Neural cell (in vitro differentiated cells): ENCODE results near the gene VN1R4. TPM values are rescaled to one million over a fixed set of nuclear protein-coding genes. Genes with fewer than 3 reads are reported as not detected.

ENCODE experiments used
- H2AFZ ChIP-seq: fragments of 200-600, 300-800 bp; sonication (generic), shearing (Covaris generic); 2 replicates; pipeline ENCODE4 v1.6.0; 2014; ENCODE audit warnings: low read depth, mild to moderate bottlenecking, antibody characterized with exemption, low read length, moderate library complexity
- H3F3A ChIP-seq: fragments of 200-600 bp; shearing (Covaris generic); 2 replicates; pipeline ENCODE4 v1.6.1; 2016; ENCODE audit warnings: mild to moderate bottlenecking, moderate library complexity, mixed read lengths, antibody characterized with exemption, low read length; ENCODE audit not compliant: insufficient read depth, poor library complexity, severe bottlenecking
- H3K27ac ChIP-seq: fragments of 200-600, 300-800 bp; sonication (generic), shearing (Covaris generic); 2 replicates; pipeline ENCODE4 v1.5.1; 2014; ENCODE audit warnings: mild to moderate bottlenecking, low read length, moderate library complexity
- H3K27me3 ChIP-seq: fragments of 300-800, 200-600 bp; sonication (generic), shearing (Covaris generic); 2 replicates; pipeline ENCODE4 v1.6.0; 2014; ENCODE audit warnings: mild to moderate bottlenecking, low read depth, low read length, moderate library complexity; ENCODE audit not compliant: insufficient read depth
- H3K36me3 ChIP-seq: fragments of 300-800, 200-600 bp; sonication (generic), shearing (Covaris generic); 2 replicates; pipeline ENCODE4 v1.5.1; 2014; ENCODE audit warnings: mild to moderate bottlenecking, antibody characterized with exemption, low read length, moderate library complexity; ENCODE audit not compliant: insufficient read depth
- H3K4me2 ChIP-seq: fragments of 300-800, 200-600 bp; sonication (generic), shearing (Covaris generic); 2 replicates; pipeline ENCODE4 v1.6.0; 2014; ENCODE audit warnings: mild to moderate bottlenecking, low read length
- H3K4me3 ChIP-seq: fragments of 300-800, 200-600 bp; sonication (generic), shearing (Covaris generic); 2 replicates; pipeline ENCODE4 v1.5.1; 2014; ENCODE audit warnings: mild to moderate bottlenecking, low read length, moderate library complexity
- H3K79me2 ChIP-seq: fragments of 200-600 bp; shearing (Covaris generic); replicated peaks from 2 replicates; pipeline ENCODE4 v1.6.0; 2014; ENCODE audit warnings: mild to moderate bottlenecking, low read length, moderate library complexity; ENCODE audit not compliant: insufficient read depth
- H3K9ac ChIP-seq: fragments of 300-800, 200-600 bp; sonication (generic), shearing (Covaris generic); 2 replicates; pipeline ENCODE4 v1.6.1; 2016; ENCODE audit warnings: mild to moderate bottlenecking, low read length, mixed read lengths
- H3K9me2 ChIP-seq: fragments of 200-600 bp; shearing (Covaris generic); 2 replicates; pipeline ENCODE4 v1.6.1; 2016; ENCODE audit warnings: mild to moderate bottlenecking, low read length, mixed read lengths; ENCODE audit not compliant: insufficient read depth
- H3K9me3 ChIP-seq: fragments of 200-600, 300-800 bp; sonication (generic), shearing (Covaris generic); 2 replicates; pipeline ENCODE4 v1.6.1; 2016; ENCODE audit warnings: mild to moderate bottlenecking, mixed run types, low read length, moderate library complexity, mixed read lengths
- H4K20me1 ChIP-seq: fragments of 200-600 bp; shearing (Covaris generic); 2 replicates; pipeline ENCODE4 v1.6.1; 2016; ENCODE audit warnings: mild to moderate bottlenecking, mixed run types; ENCODE audit not compliant: insufficient read depth
- EP300 ChIP-seq: fragments of 450-650 bp; conservative IDR thresholded peaks from 2 replicates; pipeline ENCODE4 v1.6.1; 2014; ENCODE audit warnings: antibody characterized with exemption, mild to moderate bottlenecking, moderate library complexity; ENCODE audit not compliant: poor library complexity, severe bottlenecking
- EZH2 ChIP-seq: fragments of 200-600, 300-800 bp; shearing (Covaris generic), sonication (generic); IDR thresholded peaks from 2 replicates; pipeline ENCODE4 v1.6.1; 2014; ENCODE audit warnings: antibody characterized with exemption, low read length, borderline replicate concordance, mild to moderate bottlenecking; ENCODE audit not compliant: insufficient read depth, poor library complexity, severe bottlenecking
- MXI1 ChIP-seq: fragments of 450-650 bp; conservative IDR thresholded peaks from 2 replicates; pipeline ENCODE4 v1.6.1; 2014; ENCODE audit warnings: antibody characterized with exemption, mild to moderate bottlenecking; ENCODE audit not compliant: poor library complexity, severe bottlenecking
- POLR2AphosphoS5 ChIP-seq: IDR thresholded peaks from 2 replicates; pipeline ENCODE4 v1.6.1; 2012
- RAD21 ChIP-seq: fragments of 450-650 bp; conservative IDR thresholded peaks from 2 replicates; pipeline ENCODE4 v1.6.1; 2014; ENCODE audit warnings: antibody characterized with exemption, mild to moderate bottlenecking, moderate library complexity
- SMC3 ChIP-seq: fragments of 450-650 bp; conservative IDR thresholded peaks from 2 replicates; pipeline ENCODE4 v1.6.1; 2014; ENCODE audit warnings: antibody characterized with exemption, mild to moderate bottlenecking, moderate library complexity; ENCODE audit not compliant: poor library complexity
- TAF1 ChIP-seq: IDR thresholded peaks from 2 replicates; pipeline ENCODE4 v1.6.1; 2012; ENCODE audit warnings: low read depth
- polyA plus RNA-seq: library from polyadenylated mRNA; depleted of rRNA; stranded (reverse); fragments of >200 nt; gene quantifications from 2 replicates; pipeline ENCODE4 v1.2.3, GENCODE V29; 2014
- TF ChIP-seq, protein P1 (sequence below): fragments of 450-650 bp; IDR thresholded peaks from 2 replicates; pipeline ENCODE4 v1.5.1; 2014; ENCODE audit warnings: antibody characterized with exemption, mild to moderate bottlenecking, moderate library complexity; ENCODE audit not compliant: poor library complexity, severe bottlenecking
- TF ChIP-seq, protein P2 (sequence below): IDR thresholded peaks from 2 replicates; pipeline ENCODE4 v1.6.1; 2012; ENCODE audit warnings: borderline replicate concordance

Gene VN1R4
- polyA plus RNA-seq, 1 donor from 2014 or later, result not detected

DNA sequence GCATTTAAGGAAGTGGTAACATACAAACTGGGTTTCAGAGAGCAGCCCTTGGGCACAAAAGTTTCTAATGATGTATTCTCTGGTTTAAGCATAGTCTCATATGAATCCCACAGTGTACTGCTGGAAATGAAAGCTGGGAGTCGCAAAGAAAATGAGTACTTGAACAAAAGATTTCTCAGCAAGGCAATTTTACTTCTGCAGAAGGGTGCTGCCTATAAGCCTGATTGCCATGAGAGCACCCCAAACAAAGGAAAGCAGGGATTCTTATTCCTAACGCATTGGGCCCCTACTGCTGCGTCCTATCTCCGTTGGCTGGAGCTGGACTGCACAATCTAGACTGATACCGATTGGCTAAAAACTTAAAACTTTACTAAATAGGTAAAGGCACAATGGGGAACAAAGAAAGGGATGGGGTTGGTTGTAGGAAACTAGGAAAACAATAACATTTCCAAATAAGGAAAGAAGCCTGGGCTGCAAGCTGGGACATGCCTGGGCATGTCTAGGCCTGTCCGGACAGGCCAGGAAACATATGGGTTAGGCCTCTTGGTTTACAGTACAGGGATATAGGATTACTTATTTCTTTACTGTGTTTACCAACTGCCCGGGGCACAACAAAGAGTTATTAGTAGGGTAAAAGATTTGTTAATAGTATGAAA, 27.4 kb upstream of the VN1R4 start:
- Histone ChIP-seq H3K9me2 (no peaks in the 10 kb centered on the region), H4K20me1 (no peaks in the 10 kb centered on the region), H3K9ac (no peak overlapping the region), H3F3A (no peaks in the 10 kb centered on the region), H3K9me3 (no peaks in the 10 kb centered on the region), H3K79me2 (no peaks in the 10 kb centered on the region), H3K4me3 (no peak overlapping the region), H3K27me3 (no peaks in the 10 kb centered on the region), H3K27ac (peak overlapping the region; percentile 26), H3K36me3 (no peaks in the 10 kb centered on the region), H2AFZ (no peak overlapping the region), H3K4me2 (no peak overlapping the region)
- no peak for TF ChIP-seq POLR2AphosphoS5

DNA sequence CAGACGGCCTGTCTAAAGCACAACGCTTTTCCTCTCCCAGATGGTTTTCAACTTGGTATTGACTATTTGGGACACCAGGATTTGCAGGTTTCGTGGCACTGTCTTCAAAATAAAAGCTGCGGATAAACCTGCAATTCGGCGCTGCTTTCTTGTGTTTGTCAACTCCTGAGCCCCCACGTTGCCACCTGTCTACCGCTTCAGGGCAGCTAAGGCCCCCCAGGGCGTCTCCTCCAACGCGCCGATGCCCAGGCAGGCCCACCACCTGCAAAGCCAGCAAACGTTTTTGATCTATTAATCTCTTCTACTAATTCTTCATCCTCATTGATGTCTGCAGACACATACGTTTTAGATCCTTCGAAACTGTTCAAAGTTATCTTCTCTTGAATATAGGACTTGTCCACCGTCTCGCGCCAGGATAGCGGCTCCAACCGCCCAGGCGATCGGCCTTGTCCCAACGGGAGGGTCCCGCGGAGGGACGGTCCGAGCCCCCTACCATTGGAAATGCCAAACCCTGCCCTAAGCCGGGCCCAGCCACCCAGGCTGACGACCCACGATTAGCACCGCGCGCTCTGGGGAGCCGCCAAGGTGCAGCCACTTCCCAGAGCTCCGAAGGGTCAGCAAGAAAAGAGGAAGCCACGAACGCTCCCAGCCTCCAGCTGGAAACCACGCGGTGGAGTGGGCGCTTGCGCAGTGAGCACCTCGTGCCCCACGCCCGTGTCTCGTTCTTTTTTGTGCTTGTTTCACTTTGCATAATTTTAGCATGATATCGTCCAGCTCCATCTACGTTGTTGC, 23.4 kb upstream of the VN1R4 start:
- Histone ChIP-seq H3K9me3 (no peaks in the 10 kb centered on the region), H3K27me3 (no peaks in the 10 kb centered on the region), H3K9me2 (no peaks in the 10 kb centered on the region)

More for the DNA sequence above, 23.4 kb upstream of the VN1R4 start:
- Histone ChIP-seq H3K79me2 (no peaks in the 10 kb centered on the region), H4K20me1 (no peaks in the 10 kb centered on the region), H3K27ac (no peak overlapping the region), H3K36me3 (no peaks in the 10 kb centered on the region), H3K9ac (no peak overlapping the region), H3K4me2 (no peak overlapping the region), H3F3A (no peaks in the 10 kb centered on the region), H2AFZ (no peak overlapping the region), H3K4me3 (no peak overlapping the region)
- TF ChIP-seq, protein P1, sequence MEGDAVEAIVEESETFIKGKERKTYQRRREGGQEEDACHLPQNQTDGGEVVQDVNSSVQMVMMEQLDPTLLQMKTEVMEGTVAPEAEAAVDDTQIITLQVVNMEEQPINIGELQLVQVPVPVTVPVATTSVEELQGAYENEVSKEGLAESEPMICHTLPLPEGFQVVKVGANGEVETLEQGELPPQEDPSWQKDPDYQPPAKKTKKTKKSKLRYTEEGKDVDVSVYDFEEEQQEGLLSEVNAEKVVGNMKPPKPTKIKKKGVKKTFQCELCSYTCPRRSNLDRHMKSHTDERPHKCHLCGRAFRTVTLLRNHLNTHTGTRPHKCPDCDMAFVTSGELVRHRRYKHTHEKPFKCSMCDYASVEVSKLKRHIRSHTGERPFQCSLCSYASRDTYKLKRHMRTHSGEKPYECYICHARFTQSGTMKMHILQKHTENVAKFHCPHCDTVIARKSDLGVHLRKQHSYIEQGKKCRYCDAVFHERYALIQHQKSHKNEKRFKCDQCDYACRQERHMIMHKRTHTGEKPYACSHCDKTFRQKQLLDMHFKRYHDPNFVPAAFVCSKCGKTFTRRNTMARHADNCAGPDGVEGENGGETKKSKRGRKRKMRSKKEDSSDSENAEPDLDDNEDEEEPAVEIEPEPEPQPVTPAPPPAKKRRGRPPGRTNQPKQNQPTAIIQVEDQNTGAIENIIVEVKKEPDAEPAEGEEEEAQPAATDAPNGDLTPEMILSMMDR, result no peak
- TF ChIP-seq, protein P2, sequence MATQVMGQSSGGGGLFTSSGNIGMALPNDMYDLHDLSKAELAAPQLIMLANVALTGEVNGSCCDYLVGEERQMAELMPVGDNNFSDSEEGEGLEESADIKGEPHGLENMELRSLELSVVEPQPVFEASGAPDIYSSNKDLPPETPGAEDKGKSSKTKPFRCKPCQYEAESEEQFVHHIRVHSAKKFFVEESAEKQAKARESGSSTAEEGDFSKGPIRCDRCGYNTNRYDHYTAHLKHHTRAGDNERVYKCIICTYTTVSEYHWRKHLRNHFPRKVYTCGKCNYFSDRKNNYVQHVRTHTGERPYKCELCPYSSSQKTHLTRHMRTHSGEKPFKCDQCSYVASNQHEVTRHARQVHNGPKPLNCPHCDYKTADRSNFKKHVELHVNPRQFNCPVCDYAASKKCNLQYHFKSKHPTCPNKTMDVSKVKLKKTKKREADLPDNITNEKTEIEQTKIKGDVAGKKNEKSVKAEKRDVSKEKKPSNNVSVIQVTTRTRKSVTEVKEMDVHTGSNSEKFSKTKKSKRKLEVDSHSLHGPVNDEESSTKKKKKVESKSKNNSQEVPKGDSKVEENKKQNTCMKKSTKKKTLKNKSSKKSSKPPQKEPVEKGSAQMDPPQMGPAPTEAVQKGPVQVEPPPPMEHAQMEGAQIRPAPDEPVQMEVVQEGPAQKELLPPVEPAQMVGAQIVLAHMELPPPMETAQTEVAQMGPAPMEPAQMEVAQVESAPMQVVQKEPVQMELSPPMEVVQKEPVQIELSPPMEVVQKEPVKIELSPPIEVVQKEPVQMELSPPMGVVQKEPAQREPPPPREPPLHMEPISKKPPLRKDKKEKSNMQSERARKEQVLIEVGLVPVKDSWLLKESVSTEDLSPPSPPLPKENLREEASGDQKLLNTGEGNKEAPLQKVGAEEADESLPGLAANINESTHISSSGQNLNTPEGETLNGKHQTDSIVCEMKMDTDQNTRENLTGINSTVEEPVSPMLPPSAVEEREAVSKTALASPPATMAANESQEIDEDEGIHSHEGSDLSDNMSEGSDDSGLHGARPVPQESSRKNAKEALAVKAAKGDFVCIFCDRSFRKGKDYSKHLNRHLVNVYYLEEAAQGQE, result no peak
- TF ChIP-seq TAF1 (no peak), SMC3 (no peak), POLR2AphosphoS5 (no peak), EP300 (no peak), MXI1 (no peak), RAD21 (no peak), EZH2 (no peak)
